Stimulated activated CD8-positive, alpha-beta memory T cell treated with anti-CD3 and anti-CD28 coated beads, Interleukin-15, amount 100 ng/mL, for 48 hours (primary cell): ENCODE data around the gene NFATC2.
"Not testable (repeated sequence)": the region's sequence is repeated elsewhere in the genome, so short reads cannot be mapped to it uniquely, and the experiment has no call there.

ENCODE experiments used
- DNase-seq, 2 donors: peaks; one replicate each; pipeline ENCODE4 v3.0.0-alpha.2; 2020; ENCODE audit warnings: low read depth in 2 of 2

NFATC2 gene

GRCh38 chr20:51470499-51470820 lies 72.1 kb downstream of the NFATC2 start:
- no peak for DNase-seq

GRCh38 chr20:51469578-51470498 lies 72.7 kb downstream of the NFATC2 start:
- DNase-seq: no peak

GRCh38 chr20:51469046-51469445 lies 73.5 kb downstream of the NFATC2 start:
- no peak for DNase-seq

- DNase-seq: no peak
These were observed 73.9 kb downstream of the NFATC2 start for GRCh38 chr20:51468636-51469035.

GRCh38 chr20:51467956-51468626 lies 74.4 kb downstream of the NFATC2 start:
- no peak for DNase-seq

GRCh38 chr20:51463998-51464397 lies 78.5 kb downstream of the NFATC2 start:
- DNase-seq: no peak

- DNase-seq: no peak
These were observed 79.0 kb downstream of the NFATC2 start for GRCh38 chr20:51463560-51463959.

GRCh38 chr20:51462566-51463276 lies 79.8 kb downstream of the NFATC2 start:
- DNase-seq: no peak

- DNase-seq: not testable (repeated sequence)
These were observed 80.7 kb downstream of the NFATC2 start for GRCh38 chr20:51461846-51462245.

- no peak for DNase-seq
These were observed 81.2 kb downstream of the NFATC2 start for GRCh38 chr20:51461306-51461705.

GRCh38 chr20:51460569-51461265 lies 81.8 kb downstream of the NFATC2 start:
- DNase-seq: no peak

GRCh38 chr20:51460163-51460562 lies 82.4 kb downstream of the NFATC2 start:
- no peak for DNase-seq

- DNase-seq: no peak
These were observed 83.6 kb downstream of the NFATC2 start for GRCh38 chr20:51458751-51459439.

GRCh38 chr20:51457533-51457932 lies 85.0 kb downstream of the NFATC2 start:
- no peak for DNase-seq

GRCh38 chr20:51456511-51457509 lies 85.7 kb downstream of the NFATC2 start:
- DNase-seq: no peak

- no peak for DNase-seq
These were observed 88.2 kb downstream of the NFATC2 start for GRCh38 chr20:51454250-51454865.

GRCh38 chr20:51452734-51453365 lies 89.7 kb downstream of the NFATC2 start:
- no peak for DNase-seq

- no peak for DNase-seq
These were observed 90.4 kb downstream of the NFATC2 start for GRCh38 chr20:51452091-51452613.

GRCh38 chr20:51451484-51451883 lies 91.0 kb downstream of the NFATC2 start:
- no peak for DNase-seq
